ENCODE data around the gene AGAP1.

AGAP1 gene

GRCh38 chr2:235552671-235553070 lies 58.8 kb downstream of the AGAP1 start:
- no peak for DNase-seq

- no peak for DNase-seq
These were observed 59.4 kb downstream of the AGAP1 start for GRCh38 chr2:235553291-235553690.

DNA sequence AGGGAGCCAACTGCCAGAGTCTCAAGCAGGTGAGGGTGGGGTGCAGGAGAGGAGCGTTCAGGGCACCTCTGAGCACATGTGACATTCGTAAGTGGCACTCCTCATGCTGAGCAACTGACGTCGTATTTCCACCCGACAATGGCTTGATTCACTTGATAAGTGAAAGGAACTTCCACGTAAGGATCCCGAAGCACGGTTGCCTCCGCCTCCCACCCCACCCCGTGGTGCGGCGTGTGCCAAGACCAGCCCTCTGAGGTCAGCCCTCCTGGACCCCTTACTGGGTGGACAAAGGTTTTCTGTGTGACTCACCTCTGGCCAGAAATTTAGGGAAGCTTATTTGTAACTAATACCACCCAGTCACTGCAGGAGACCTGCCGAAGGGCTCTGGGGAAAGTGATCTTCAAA lies 59.9 kb downstream of the AGAP1 start:
- no peak for DNase-seq

- DNase-seq = no peak
These were observed 60.5 kb downstream of the AGAP1 start for GRCh38 chr2:235554385-235554784.

DNA sequence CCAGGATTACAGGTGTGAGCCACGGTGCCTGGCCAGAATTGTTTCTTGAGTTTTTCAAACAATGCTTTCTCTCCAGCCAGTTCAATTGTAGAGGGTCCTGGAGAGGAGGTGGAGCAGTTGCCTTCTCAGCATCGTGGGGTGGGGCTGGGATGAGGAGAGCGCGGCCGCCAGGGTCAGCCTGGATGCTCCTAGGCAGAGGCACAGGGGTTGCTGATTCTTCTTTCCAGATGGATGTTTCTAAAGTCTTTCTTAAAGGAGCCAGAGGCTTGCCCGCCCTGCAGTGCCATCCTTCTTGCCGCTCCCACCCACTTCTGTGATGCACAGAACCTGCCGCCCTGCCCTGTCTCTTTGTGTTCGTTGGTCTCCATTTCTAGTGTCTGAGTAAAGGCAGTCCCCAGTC lies 61.1 kb downstream of the AGAP1 start:
- DNase-seq = no peak

- no peak for DNase-seq
These were observed 61.5 kb downstream of the AGAP1 start for GRCh38 chr2:235555371-235555770.

DNA sequence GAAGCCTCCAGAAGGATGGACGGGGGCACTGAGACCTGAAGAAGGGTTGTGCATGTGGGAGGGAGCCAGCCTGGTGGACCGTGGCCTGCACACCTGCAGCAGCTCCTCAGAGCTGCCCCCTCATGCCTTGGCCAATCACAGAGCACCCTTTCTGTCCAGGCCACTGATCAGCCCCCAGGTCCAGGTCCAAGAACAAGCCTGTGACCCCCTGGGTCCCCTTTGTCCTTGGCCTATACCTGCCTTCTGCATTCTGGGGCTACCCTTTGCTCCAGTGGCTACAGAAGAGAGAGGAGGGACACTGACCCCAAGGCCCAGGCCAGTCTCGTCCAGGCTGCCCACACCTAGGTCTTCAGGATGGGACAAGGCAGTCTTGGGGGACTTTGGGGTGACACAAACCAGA lies 62.2 kb downstream of the AGAP1 start:
- no peak for DNase-seq

GRCh38 chr2:235556901-235557300 lies 63.1 kb downstream of the AGAP1 start:
- DNase-seq = no peak

- DNase-seq = no peak
These were observed 64.1 kb downstream of the AGAP1 start for GRCh38 chr2:235557903-235558302.

GRCh38 chr2:235558572-235558971 lies 64.7 kb downstream of the AGAP1 start:
- DNase-seq = no peak

DNA sequence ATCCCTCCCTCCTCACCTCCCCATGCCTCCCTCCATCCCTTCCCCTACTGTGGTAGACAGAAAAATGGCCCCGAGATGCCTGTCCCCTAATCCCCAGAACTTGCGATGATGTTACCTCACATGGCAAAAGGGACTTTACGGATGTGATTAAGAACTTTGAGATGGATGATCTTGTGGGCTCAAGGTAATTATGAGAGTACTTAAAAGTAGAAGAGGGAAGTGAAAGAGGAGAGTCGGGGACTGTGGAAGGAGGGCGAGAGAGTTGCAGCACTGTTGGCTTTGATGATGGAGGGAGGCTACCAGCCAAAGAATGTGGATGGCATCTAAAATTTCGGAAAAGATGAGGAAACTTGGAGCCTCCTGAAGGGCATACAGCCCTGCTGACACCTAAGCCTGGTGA lies 66.5 kb downstream of the AGAP1 start:
- no peak for DNase-seq

DNA sequence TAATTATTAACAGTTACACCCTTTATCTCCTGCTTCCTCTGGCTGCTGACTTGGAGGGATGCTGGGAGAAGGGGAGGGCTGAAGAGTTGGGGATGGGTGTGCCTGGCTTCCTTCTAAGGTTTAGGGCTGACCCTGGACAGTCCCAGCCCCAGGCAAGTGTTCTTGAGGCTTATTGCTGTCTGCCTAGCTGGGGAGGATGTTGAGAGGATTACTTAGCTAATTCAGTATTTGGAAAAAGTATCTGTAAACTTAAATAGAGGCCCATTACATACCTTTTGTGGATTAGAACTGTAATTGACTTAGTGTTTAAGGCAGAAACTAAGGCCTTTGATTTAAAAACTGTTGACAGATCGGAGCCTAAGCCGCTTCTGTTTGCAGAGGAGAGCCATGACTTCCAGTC lies 67.6 kb downstream of the AGAP1 start:
- no peak for DNase-seq

GRCh38 chr2:235562065-235562747 lies 68.4 kb downstream of the AGAP1 start:
- DNase-seq = no peak

DNA sequence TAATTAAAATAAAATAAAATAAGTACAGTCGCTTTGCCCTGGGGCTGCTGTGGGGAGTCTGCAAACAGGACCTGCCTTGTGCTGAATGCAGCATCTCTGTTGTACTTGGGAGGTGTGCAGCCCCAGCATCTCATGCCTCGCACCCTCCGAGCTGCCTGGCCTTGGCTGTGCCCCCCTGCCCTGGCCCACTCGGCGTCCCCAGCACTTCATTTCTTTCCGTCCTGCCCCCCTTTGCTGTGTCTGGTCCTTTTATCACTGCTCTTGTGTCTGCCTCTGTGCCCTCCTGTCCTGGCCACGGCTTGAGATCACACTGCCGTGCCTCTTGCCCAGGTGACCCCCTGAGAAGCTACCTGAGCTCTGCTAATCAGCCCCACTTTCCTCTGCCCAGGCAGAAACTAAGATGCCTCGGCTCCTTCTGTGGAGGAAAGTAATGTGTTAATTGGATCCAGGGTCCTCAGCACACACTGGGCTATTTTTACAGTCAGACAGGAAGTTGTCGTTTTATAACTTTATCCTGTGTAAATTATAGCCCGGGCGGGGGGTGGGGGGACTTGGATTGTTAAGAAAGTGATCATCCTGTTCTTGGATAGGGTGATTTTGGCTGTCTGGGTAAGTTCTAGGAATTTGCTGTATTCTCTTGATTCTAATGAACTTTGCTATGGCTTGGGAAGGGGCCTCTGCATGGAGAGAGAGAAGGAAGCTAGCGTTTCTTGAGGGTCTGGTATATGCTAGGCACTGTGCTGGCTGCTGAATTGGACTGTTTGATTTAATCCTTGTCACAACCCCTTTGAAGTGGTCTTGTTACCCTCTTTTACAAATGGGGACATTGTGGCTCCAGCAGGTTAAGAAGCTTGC lies 69.4 kb downstream of the AGAP1 start:
- no peak for DNase-seq

DNA sequence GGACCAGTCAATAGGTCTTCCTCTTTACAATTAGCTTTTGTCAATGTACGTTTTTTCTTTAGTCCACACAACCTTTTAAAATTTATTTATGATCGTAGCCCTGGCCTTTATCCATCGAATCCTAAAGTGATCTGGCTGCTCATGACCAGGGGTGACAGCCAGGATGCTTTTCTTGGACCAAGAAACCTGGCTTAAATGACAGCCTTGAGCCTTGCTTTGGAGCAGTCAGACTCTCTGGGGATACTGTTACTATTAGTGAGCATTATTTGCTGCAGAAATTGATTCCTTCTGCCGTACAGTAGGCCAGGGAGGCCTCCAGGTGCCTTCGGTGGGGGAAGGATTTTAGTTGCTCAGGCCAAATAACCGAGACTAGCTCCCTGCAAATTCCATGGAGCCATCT lies 70.2 kb downstream of the AGAP1 start:
- DNase-seq = no peak

DNA sequence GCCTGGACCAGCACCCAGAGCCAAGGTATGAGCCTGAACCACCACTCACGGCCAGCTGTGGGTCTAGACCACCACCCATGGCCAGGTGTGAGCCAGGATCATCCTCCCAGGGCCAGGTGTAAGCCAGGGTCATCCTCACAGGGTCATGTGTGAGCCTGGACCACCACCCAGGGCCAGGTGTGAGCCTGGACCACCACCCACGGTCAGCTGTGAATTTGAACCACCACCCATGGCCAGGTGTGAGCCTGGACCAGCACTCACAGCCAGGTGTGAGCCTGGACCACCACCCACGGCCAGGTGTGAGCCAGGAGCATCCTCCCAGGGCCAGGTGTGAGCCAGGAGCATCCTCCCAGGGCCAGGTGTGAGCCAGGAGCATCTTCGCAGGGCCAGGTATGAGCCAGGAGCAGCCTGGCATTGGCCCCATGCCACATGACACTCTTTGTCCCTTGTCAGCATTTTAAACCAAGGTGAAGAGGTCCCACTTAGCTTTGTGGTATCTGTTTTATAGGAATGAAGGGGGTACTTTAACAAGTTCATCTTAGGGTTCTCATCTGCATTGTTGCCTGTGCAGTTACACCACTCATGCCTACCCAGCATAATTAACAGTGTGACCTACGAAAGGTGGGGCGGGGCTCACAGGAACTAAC lies 71.2 kb downstream of the AGAP1 start:
- DNase-seq = no peak

DNA sequence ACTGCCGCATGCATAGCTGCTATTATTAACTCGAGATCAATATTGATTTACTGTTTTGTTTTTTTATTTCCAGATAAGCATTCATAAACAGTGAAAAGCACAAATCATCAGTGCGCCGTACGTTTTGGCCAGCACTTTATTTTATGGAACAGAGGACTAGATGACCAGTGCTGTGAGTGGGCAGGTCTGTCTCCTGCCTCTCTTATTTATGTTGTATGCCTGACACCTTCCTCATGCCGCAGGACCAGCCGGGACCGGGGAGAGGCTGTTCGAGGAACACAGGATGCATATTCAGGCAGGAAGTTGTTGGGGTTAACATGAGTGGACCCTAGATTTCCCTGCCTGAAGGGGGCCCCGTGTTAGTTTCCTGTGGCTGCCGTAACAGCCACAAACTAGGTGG lies 72.6 kb downstream of the AGAP1 start:
- no peak for DNase-seq

DNA sequence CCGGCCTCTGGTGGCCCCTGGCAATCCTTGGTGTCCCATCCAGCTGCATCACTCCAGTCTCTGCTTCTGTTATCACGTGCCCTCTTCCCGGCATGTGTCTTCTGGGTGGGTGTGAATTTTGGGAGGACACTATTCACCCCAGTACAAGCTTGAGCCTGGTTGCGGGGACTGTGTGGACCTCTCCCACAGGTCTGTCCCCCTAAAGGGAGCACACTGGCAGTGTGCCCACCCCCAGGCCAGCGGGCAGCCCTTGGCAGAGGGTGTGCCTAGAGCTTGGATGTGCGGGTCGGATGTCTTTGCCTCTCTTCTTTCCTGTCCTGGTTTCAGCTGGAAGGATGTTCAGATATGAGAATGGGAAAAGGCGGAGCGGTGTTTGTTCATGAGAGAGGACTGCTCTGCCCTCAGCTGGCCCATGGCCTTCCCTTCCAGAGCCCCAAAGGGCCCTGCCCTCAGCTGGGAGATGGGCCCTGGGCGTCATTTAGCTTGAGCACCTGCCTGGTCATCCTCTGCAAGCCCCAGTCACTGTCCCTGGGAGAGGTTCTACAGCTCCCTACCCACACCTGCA lies 73.2 kb downstream of the AGAP1 start:
- no peak for DNase-seq

DNA sequence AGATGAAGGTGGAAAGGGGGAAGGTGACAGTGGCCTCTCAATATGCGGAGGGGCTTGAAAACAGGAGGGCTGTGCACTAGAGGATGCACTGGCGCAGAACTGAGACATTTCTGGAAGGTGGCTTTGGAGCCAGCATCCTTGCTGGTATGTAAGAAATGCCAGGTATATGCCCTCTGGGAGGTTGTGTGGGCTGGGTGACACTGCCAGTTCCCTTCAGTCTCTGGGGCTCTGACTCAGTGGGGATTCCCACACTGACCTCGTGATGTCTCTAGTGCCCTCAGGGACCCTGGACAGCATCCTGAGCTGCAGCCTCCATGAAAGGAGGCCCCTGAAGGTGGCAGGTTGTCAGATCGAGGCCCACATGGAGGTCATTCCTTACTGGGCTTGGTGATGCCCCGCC lies 74.0 kb downstream of the AGAP1 start:
- DNase-seq = no peak

DNA sequence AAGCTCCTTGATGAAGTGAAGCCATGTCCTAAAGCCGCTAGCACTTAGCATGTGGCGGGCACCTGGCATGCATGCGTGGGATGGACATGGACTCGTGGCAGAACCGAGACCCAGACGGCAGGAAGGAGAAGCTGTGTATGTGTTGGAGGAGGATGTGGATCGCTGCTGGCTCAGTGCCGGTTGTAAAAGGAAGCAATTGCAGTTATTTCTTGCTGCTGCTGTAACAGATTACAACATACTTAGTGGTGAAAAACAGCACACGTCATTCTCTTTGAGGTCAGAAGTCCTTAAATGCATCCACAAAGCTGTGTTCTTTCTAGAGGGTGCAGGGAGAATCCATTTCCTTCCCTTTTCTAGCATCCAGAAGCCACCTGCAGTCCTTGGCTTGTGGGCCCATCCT lies 74.6 kb downstream of the AGAP1 start:
- DNase-seq = no peak

GRCh38 chr2:235569837-235570236 lies 76.0 kb downstream of the AGAP1 start:
- DNase-seq = no peak

GRCh38 chr2:235570256-235570655 lies 76.4 kb downstream of the AGAP1 start:
- DNase-seq = no peak

DNA sequence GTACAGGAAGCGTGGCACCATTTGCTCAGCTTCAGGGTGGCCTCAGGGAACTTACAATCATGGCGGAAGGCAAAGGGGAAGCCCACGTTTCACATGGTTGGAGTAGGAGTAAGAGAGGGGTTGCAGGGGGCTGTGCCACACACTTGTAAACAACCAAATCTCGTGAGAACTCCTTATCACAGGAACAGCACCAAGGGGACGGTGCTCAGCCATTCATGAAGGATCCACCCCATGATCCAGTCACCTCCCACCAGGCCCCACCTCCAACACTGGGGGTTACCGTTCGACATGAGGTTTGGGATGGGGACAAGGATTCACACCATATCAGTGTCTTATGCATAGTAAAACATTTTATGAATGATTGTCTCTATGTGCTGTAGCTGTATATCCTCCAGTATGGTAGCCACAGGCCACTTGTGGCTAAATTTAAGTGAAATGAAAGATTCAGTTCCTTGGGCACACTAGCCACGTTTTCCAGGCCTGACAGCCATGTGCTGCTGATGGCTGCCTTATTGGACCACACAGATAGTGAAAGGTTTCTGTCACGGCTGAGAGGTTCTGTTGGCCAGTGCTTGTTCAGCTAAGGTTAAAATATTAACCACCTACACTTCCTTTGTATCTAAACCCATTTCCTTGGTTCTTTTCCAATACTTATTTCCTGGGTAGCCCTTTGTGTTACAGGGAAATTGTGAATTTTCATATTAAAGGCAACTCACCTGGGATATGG lies 77.3 kb downstream of the AGAP1 start:
- no peak for DNase-seq

Data from effector CD8-positive, alpha-beta T cell (primary cell).